NCI-H345 treated with DMSO at 0.1 percent for 48 hours (cell line): ENCODE results near the gene SPG7.

ENCODE experiments used
- DNase-seq: peaks from one replicate; lab custom pipeline; 2025; ENCODE audit not compliant: unreplicated experiment; lab: John Stamatoyannopoulos, UW

The SPG7 gene

DNA sequence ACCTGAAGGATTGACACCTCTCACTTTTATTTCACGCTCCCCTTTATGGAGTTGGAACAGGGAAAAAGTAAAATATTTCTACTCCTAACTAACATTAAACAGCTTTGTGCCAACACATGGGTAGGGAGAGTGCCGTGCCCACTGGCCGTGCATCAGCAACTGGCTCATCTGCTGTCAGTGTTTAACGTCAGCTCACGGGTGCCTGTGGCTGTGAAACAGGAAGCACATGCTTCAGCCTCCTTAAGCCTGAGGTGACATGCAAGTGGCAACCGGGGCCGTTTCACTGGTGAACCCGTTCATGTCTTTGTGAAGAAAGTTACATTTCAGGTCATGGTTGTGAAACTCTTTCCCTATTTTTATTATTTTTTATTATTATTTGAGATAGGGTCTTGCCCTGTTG lies 3.2 kb downstream of the SPG7 start:
- DNase-seq, result no peak

DNA sequence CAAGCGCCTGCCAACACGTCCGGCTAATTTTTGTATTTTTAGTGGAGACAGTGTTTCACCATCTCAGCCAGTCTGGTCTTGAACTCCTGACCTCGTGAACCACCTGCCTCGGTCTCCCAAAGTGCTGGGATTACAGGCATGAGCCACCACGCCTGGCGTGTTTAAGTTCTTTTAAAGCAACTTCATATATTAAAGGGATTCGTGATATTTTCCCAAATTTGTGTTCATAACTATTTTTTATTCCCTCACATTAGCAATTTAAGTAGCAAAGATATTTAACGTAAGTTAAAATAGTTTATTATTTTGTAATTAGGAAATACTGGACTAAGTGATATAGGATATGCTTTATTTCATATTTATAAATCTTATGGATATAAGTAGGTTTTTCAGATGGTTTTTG lies 4.2 kb downstream of the SPG7 start:
- no peak for DNase-seq

DNA sequence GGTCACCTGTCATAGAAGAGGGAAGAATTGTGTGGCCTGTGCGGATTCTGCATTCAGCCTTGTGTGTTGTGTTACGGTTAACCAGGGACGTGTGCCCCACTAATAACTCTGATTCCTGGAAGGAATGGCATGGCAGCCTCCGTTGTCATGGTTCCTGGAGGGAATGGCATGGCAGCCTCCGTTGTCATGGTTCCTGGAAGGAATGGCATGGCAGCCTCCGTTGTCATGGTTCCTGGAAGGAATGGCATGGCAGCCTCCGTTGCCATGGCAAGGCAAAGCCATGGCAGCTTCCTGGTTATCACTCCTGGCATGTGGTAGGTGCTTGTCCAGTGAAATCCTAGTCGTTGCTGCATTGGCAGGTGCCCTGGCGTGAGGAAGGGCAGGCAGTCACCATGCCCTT lies 8.9 kb downstream of the SPG7 start:
- DNase-seq, result no peak

DNA sequence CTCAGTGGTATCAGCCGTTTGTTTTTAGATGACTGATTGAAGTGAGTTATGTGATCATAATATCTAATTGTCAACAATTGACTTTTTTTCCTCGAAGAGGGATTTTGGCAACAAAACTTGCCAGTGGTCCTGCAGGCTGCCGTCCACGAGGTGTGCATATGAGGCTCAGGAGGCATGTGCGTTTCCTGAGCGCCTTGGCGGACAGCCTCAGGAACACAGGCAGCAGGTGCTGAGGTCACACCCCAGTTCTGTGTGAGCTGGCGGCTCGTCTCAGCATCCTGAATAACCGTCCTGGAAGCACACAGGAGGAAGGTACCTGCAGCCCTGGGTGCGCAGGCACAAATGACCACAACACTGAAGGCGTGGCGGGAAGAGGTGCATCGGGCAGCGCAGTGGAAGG lies 11.7 kb downstream of the SPG7 start:
- no peak for DNase-seq

DNA sequence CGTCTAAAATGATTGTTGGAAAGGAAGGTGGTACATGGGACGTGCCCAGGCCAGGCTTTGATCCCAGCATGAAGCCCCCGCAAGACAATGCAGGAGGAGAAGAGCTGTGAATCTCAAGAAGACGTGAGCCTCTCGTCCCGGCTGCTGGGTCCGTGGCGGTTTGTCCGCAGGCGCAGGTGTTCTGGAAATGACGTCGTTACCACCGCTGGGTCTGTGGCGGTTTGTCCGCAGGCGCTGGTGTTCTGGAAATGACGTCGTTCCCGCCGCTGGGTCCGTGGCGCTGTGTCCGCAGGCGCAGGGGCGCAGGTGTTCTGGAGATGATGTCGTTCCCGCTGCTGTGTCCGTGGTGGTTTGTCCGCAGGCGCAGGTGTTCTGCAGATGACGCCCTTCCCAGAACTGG lies 14.1 kb downstream of the SPG7 start:
- DNase-seq, result no peak

DNA sequence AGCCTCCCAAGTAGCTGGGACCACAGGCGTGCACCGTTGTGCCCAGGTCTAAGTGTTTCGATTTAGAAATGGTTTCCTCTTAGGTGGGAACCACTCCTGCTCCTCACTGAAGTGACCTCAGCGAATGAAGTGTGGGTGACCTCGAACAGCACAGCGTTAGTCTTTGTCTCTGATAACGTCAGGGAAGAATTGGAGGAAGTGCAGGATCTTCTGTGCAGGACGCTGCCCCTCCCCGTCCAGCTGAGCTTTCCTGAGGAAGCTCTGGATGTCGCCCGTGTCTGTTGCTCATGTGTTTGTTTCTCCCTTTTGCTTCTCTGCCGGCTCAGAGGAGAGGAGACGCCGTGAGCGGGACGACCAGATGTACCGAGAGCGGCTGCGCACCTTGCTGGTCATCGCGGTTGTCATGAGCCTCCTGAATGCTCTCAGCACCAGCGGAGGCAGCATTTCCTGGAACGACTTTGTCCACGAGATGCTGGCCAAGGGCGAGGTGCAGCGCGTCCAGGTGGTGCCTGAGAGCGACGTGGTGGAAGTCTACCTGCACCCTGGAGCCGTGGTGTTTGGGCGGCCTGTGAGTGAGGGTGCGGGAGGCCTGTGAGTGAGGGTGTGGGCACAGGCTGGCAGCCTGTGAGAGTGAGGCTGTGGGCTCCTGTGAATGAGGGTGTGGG lies 15.6 kb downstream of the SPG7 start:
- no peak for DNase-seq

DNA sequence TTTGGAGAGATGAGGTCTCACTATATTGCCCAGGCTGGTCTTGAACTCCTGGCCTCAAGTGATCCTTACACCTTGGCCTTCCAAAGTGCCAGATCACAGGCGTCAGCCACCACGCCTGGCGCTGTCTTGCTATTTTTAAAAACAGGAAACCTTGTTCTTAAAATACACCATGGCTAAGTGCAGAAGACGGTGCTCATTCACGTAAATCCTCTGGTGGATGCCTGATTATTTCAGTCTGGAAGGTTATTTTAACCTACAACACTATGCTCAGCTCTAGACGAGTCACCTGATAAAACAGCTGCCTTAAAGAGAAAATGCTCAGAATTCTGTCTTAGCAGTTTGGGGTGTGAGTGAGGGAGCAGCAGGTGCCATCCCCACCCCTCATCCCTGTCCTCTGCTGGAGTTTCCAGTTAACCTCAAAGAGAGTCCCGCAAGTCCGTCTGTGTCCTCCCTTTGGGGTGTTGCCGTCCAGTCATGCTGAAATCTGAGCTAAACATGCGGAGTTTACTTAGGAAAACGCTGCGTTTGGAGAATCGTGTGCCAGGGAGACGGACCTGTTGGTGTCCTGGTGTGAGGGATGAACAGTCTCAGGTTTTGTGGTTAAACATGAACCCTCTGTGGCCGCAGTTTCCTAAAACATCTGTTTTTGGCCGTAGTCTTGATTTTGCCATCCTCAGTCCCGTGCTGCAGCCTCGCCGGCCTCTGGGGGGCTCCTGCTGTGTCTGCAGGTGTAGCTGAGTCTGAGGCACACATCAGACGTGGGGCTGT lies 17.1 kb downstream of the SPG7 start:
- no peak for DNase-seq

DNA sequence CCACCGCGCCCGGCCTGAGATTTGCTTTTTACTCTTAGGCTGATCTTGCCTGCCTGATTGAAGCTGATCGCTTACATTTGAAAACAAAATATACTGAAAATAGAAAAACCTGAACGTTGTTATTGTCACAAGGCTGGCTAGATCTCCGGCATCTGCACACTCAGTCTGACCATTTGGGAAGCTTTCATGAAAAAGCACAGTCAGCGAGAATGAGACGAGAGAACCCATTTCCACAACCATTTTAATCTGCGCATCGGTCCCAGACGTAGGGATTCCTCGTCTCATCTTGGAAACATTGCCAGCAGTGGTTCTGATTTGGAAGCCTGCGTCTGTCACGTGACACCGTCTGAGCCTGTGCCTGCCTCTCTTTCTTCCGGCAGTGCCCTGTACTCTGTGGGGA lies 20.9 kb downstream of the SPG7 start:
- DNase-seq, result no peak

DNA sequence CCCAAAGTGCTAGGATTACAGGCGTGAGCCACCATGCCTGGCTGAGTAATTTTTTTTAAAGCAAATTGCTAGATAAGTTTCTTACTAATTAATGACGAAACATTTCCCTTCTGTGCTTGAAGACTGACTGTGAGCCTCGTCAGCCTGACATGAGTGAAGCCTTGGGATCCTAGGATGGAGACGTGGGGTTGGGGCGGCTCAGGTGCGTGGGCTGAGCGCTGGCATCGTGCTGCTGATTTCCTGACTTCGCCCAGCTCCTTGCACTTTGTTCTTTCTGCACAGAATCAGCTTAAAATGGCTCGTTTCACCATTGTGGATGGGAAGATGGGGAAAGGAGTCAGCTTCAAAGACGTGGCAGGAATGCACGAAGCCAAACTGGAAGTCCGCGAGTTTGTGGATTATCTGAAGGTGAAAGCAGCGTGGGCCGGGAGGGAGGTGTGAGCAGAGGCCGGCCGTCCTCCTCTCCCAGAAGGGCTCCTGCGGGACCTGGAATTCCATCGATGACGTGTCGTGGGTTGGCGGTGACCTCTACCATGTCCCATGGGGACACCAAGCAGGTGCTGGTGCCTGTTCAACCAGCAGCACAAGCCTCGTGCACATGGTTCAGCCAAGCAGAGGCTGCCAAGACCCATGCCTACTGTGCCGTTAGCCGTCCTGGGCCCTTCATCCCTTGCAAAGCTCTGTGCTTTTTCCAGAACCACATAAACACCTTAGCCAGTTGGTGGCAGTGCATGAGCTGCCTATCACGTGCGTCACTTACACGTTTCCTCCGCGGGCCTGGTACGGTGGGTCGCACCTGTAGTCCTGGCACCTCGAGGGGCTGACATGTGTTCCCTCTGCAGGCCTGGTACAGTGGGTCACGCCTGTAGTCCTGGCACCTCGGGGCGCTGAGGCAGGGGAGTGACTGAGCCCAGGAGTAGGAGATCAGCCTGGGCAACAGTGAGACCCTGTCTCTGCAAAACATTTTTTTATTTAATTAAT lies 22.5 kb downstream of the SPG7 start:
- no peak for DNase-seq

- DNase-seq, result no peak
These were observed 23.8 kb downstream of the SPG7 start for GRCh38 chr16:89531821-89532526.

GRCh38 chr16:89534252-89534756 lies 26.1 kb downstream of the SPG7 start:
- no peak for DNase-seq

GRCh38 chr16:89536371-89536770 lies 28.2 kb downstream of the SPG7 start:
- DNase-seq, result no peak

- no peak for DNase-seq
These were observed 28.8 kb downstream of the SPG7 start for GRCh38 chr16:89536886-89537548.

GRCh38 chr16:89537549-89537925 lies 29.3 kb downstream of the SPG7 start:
- DNase-seq, result no peak

DNA sequence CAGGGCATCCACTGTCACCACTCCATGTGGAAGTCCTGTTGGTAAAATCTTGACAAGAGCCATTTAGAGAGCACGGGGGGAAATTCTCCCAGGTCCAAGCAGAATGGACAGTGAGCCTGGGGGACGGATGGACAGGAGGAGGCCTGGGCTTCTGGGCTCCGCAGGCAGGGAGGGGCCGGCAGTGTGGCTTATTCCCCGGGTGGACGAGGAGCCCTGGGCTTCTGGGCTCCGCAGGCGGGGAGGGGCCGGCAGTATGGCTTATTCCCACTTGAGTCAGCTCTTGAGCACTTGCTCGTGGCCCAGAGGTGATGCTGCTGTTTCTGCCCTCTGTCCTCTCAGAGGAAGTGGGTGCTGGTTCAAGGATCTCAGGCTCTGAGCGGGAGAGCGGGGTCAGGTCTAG lies 30.1 kb downstream of the SPG7 start:
- DNase-seq, result no peak

GRCh38 chr16:89540557-89540956 lies 32.4 kb downstream of the SPG7 start:
- DNase-seq, result no peak

- no peak for DNase-seq
These were observed 33.6 kb downstream of the SPG7 start for GRCh38 chr16:89541792-89542191.

GRCh38 chr16:89544113-89544512 lies 35.9 kb downstream of the SPG7 start:
- DNase-seq, result no peak

GRCh38 chr16:89544713-89545043 lies 36.5 kb downstream of the SPG7 start:
- no peak for DNase-seq

- DNase-seq, result no peak
These were observed 37.0 kb downstream of the SPG7 start for GRCh38 chr16:89545044-89545830.
